ENCODE data around the gene CDH8.

Gene CDH8

DNA sequence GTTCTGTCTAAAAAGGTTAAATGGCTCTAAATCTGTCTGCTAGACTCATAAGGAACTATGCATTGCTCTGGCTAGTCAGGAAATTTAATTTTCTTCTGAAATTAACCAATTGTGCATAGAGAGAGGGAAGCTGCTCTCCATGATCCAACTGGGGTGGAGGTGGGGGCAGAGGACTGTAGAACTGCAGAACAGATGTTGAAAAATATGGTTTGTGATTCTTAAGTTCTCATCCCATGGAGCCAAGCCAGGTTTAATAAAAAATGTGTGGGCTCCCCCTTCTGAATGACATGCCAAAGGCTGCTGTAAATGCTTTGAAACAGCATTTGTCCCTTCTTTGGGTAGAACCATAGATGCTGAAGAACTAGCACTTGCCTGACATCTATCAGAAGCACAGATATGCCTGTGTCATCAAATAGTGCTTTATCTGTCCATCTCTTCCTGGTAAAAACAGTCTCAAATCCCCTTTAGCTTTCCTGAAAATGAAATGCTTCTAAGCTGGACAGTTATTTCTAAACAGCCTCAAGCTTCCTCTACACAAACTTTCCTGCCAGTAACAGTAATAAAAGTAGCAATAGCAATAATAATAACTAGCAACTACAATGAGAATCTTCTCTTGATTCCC lies 221.4 kb downstream of the CDH8 start:
- TF ChIP-seq, protein P1, sequence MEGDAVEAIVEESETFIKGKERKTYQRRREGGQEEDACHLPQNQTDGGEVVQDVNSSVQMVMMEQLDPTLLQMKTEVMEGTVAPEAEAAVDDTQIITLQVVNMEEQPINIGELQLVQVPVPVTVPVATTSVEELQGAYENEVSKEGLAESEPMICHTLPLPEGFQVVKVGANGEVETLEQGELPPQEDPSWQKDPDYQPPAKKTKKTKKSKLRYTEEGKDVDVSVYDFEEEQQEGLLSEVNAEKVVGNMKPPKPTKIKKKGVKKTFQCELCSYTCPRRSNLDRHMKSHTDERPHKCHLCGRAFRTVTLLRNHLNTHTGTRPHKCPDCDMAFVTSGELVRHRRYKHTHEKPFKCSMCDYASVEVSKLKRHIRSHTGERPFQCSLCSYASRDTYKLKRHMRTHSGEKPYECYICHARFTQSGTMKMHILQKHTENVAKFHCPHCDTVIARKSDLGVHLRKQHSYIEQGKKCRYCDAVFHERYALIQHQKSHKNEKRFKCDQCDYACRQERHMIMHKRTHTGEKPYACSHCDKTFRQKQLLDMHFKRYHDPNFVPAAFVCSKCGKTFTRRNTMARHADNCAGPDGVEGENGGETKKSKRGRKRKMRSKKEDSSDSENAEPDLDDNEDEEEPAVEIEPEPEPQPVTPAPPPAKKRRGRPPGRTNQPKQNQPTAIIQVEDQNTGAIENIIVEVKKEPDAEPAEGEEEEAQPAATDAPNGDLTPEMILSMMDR (IDR thresholded peaks at IDR 0.05; ENCODE audit: insufficient read depth, low read length, poor library complexity, severe bottlenecking) = no peak
- TF ChIP-seq EZH2phosphoT487 (conservative IDR thresholded peaks at IDR 0.05; ENCODE audit: low read length) = no peak

DNA sequence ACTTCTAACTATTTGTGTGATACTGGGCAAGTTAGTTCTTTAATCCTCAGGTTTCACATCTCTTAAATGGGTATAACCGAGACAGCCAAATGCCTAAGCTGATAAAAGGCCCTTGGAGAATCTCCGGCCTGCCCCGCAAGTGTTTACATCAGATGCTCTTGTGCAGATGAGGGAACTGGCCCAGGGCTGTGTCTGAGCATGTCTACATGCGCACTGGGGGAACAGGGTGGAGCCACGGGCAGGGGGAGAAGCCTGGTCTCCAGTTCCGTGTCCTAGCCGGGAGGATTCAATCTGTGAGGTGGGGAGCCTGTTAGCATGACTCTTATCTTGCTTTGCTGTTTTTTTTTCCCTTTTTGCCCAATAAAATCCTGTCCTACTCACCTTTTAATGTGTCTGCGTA lies 222.9 kb downstream of the CDH8 start:
- no peaks in the 10 kb centered on the region for H3K9me3 ChIP-seq (ENCODE audit: insufficient read depth, low read length)
- H3K79me2 ChIP-seq (ENCODE audit: insufficient read depth, low read length) = no peaks in the 10 kb centered on the region
- no peak overlapping the region for H3K27ac ChIP-seq (ENCODE audit: low read depth, low read length)
- H4K20me1 ChIP-seq (ENCODE audit: low read depth, low read length) = no peaks in the 10 kb centered on the region
- no peak overlapping the region for H3K4me2 ChIP-seq (ENCODE audit: low read depth, low read length, poor library complexity, severe bottlenecking)
- no peak overlapping the region for H3K4me3 ChIP-seq (ENCODE audit: insufficient read depth, low read length, poor library complexity, severe bottlenecking)
- no peaks in the 10 kb centered on the region for H3F3A ChIP-seq (ENCODE audit: insufficient read depth)
- H2AFZ ChIP-seq (ENCODE audit: low read depth, low read length, severe bottlenecking) = no peak overlapping the region
- H3K9ac ChIP-seq (ENCODE audit: low read length) = no peak overlapping the region
- H3K9me2 ChIP-seq (replicated peaks; ENCODE audit: insufficient read depth, low read length) = no peaks in the 10 kb centered on the region
- no peaks in the 10 kb centered on the region for H3K36me3 ChIP-seq (ENCODE audit: low read length)
- H3K27me3 ChIP-seq (ENCODE audit: low read length) = no peaks in the 10 kb centered on the region
- TF ChIP-seq, protein P1 (IDR thresholded peaks at IDR 0.05; ENCODE audit: insufficient read depth, low read length, poor library complexity, severe bottlenecking) = no peak
- no peak for TF ChIP-seq EZH2phosphoT487 (conservative IDR thresholded peaks at IDR 0.05; ENCODE audit: low read length)

More for the DNA sequence above, 221.4 kb downstream of the CDH8 start:
- Histone ChIP-seq H3K9me2 (replicated peaks; ENCODE audit: insufficient read depth, low read length) (no peaks in the 10 kb centered on the region), H3K4me3 (ENCODE audit: insufficient read depth, low read length, poor library complexity, severe bottlenecking) (no peak overlapping the region), H3K27me3 (ENCODE audit: low read length) (no peaks in the 10 kb centered on the region), H4K20me1 (ENCODE audit: low read depth, low read length) (no peaks in the 10 kb centered on the region), H3K9me3 (ENCODE audit: insufficient read depth, low read length) (no peaks in the 10 kb centered on the region), H3K79me2 (ENCODE audit: insufficient read depth, low read length) (no peaks in the 10 kb centered on the region), H2AFZ (ENCODE audit: low read depth, low read length, severe bottlenecking) (no peak overlapping the region), H3K9ac (ENCODE audit: low read length) (no peak overlapping the region), H3F3A (ENCODE audit: insufficient read depth) (no peaks in the 10 kb centered on the region), H3K4me2 (ENCODE audit: low read depth, low read length, poor library complexity, severe bottlenecking) (no peak overlapping the region), H3K36me3 (ENCODE audit: low read length) (no peaks in the 10 kb centered on the region), H3K27ac (ENCODE audit: low read depth, low read length) (no peak overlapping the region)

DNA sequence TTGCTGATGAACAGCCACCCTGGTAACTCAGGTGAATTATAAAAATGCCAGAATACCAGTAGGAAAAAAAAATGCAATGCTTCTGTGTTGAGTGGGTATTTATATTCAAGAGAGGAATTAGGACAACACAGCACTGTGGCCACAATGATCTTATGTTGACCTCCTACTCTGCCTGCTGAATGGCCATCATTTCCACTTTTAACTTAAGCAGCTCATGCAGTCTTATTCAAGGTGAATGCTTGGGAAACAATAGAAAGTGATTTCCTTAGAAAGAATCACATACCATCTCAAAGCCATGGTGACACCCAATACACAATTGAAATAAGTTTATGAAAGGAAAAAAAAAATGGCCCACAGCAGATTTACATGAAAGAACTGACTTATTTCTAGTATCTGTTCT lies 224.0 kb downstream of the CDH8 start:
- no peaks in the 10 kb centered on the region for H4K20me1 ChIP-seq (ENCODE audit: low read depth, low read length)
- H3K4me2 ChIP-seq (ENCODE audit: low read depth, low read length, poor library complexity, severe bottlenecking) = no peak overlapping the region
- H2AFZ ChIP-seq (ENCODE audit: low read depth, low read length, severe bottlenecking) = no peak overlapping the region
- no peaks in the 10 kb centered on the region for H3K9me3 ChIP-seq (ENCODE audit: insufficient read depth, low read length)
- H3K4me3 ChIP-seq (ENCODE audit: insufficient read depth, low read length, poor library complexity, severe bottlenecking) = no peak overlapping the region
- TF ChIP-seq, protein P1 (IDR thresholded peaks at IDR 0.05; ENCODE audit: insufficient read depth, low read length, poor library complexity, severe bottlenecking) = no peak
- no peak for TF ChIP-seq EZH2phosphoT487 (conservative IDR thresholded peaks at IDR 0.05; ENCODE audit: low read length)
- no peak overlapping the region for H3K27ac ChIP-seq (ENCODE audit: low read depth, low read length)
- no peak overlapping the region for H3K9ac ChIP-seq (ENCODE audit: low read length)
- H3K9me2 ChIP-seq (replicated peaks; ENCODE audit: insufficient read depth, low read length) = no peaks in the 10 kb centered on the region
- no peaks in the 10 kb centered on the region for H3K36me3 ChIP-seq (ENCODE audit: low read length)
- no peaks in the 10 kb centered on the region for H3F3A ChIP-seq (ENCODE audit: insufficient read depth)
- no peaks in the 10 kb centered on the region for H3K27me3 ChIP-seq (ENCODE audit: low read length)
- H3K79me2 ChIP-seq (ENCODE audit: insufficient read depth, low read length) = no peaks in the 10 kb centered on the region
